ENCODE results near the gene PCDHA8. TPM values are rescaled to one million over a fixed set of nuclear protein-coding genes. Genes with fewer than 3 reads are reported as not detected.
"Not testable (repeated sequence)": the region's sequence is repeated elsewhere in the genome, so short reads cannot be mapped to it uniquely, and the experiment has no call there.

Gene PCDHA8
- total RNA-seq (2014; rRNA removed; shearing (Covaris generic)), result 0.05 and 0.08 TPM in 2 replicates

DNA sequence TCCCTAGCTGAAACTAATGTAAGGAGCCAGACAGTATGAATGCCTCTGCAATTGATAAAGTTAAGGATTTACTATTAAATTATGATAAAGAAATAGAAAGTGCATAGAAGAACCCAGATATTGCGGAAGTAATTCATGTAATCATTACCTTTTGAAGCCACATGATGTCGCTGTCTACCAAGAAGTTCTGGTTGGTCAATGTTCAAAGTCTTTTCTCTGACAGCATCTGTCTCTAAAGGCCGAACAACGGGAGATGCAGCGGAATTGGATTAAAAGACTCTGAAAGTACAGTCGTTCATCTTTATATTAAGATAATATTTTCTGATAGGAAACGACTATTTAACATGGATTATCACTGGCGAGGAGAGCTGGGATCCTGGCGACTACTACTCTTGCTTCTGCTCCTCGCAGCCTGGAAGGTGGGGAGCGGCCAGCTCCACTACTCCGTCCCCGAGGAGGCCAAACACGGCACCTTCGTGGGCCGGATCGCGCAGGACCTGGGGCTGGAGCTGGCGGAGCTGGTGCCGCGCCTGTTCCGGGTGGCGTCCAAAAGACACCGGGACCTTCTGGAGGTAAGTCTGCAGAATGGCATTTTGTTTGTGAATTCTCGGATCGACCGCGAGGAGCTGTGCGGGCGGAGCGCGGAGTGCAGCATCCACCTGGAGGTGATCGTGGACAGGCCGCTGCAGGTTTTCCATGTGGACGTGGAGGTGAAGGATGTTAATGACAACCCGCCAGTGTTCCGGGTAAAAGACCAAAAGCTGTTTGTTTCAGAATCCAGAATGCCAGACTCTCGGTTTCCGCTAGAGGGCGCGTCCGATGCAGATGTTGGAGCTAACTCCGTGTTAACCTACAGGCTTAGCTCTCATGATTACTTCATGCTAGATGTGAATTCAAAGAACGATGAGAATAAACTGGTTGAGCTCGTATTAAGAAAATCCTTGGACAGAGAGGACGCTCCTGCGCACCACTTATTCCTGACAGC is at the start of gene PCDHA8:
TSS of gene PCDHA8 (plus strand) at position 210 of the 985 bp plus-strand sequence. CDS start at position 345, 135 bp downstream.
- Histone ChIP-seq H3K27ac (no peak within 1 kb of the TSS), H3K9me3 (replicated peaks) (no peaks in the 10 kb centered on the region; the same call in 1 of the 2 replicates), H3K4me3 (no peak within 1 kb of the TSS), H3K36me3 (no peaks in the 10 kb centered on the region), H3K4me1 (no peaks in the 10 kb centered on the region), H3K27me3 (no peaks in the 10 kb centered on the region)
- DNase-seq, result peak in 1 of 2 experiments; percentile 62

DNA sequence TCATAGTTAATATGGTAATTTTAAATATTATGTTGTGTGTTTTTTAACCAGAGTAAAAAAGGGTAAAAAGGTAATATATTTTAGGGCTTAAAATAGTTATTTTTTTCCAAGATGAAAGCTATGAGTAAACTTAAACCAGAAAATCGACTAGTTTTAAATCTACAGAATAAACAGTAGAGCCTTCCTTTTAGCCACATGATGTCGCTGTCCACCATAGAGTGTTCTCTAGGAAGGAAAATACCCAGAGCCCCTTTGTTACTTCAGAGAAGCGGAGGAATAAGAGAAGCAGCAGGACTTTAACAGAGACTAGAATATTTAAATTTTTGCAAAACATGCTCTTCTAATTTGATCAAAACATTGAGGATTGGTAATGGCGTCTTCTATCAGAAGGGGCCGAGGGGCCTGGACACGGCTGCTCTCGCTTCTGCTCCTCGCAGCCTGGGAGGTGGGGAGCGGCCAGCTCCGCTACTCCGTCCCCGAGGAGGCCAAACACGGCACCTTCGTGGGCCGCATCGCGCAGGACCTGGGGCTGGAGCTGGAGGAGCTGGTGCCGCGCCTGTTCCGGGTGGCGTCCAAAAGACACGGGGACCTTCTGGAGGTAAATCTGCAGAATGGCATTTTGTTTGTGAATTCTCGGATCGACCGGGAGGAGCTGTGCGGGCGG is 46.3 kb upstream of the PCDHA8 start, which contains the start of gene PCDHA2:
TSS of gene PCDHA2 (plus strand) at position 258 of the 664 bp plus-strand sequence.
- no peak for DNase-seq
- Histone ChIP-seq H3K4me3 (no peak within 1 kb of the TSS), H3K27ac (no peak within 1 kb of the TSS), H3K9me3 (replicated peaks) (no peaks in the 10 kb centered on the region; the same call in none of the 2 replicates), H3K27me3 (no peaks in the 10 kb centered on the region; the same call in 1 of the 2 replicates), H3K36me3 (no peaks in the 10 kb centered on the region), H3K4me1 (no peaks in the 10 kb centered on the region)

DNA sequence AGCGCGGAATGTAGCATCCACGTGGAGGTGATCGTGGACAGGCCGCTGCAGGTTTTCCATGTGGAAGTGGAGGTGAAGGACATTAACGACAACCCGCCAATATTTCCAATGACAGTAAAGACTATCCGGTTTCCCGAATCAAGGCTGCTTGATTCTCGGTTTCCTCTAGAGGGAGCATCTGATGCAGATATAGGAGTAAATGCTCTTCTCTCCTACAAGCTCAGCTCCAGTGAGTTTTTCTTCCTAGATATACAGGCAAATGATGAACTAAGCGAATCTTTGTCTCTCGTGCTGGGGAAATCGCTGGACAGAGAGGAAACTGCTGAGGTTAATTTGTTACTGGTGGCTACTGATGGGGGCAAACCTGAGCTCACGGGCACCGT is 45.7 kb upstream of the PCDHA8 start:
- H3K36me3 ChIP-seq, result no peaks in the 10 kb centered on the region
- H3K4me3 ChIP-seq, result no peak overlapping the region
- H3K27ac ChIP-seq, result no peak overlapping the region
- DNase-seq, result no peak
- no peaks in the 10 kb centered on the region; the same call in 1 of the 2 replicates for H3K27me3 ChIP-seq
- no peaks in the 10 kb centered on the region for H3K4me1 ChIP-seq
- no peaks in the 10 kb centered on the region; the same call in none of the 2 replicates for H3K9me3 ChIP-seq (replicated peaks)

DNA sequence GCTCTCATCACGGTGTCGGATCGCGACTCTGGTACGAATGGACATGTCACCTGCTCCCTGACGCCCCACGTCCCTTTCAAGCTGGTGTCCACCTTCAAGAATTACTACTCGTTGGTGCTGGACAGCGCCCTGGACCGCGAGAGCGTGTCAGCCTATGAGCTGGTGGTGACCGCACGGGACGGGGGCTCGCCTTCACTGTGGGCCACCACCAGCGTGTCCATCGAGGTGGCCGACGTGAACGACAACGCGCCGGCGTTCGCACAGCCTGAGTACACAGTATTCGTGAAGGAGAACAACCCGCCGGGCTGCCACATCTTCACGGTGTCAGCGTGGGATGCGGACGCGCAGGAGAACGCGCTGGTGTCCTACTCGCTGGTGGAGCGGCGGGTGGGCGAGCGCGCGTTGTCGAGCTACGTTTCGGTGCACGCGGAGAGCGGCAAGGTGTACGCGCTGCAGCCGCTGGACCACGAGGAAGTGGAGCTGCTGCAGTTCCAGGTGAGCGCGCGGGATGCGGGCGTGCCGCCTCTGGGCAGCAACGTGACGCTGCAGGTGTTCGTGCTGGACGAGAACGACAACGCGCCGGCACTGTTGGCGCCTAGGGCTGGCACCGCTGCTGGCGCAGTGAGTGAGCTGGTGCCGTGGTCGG is 44.8 kb upstream of the PCDHA8 start:
- H3K9me3 ChIP-seq (replicated peaks); H3K27me3 ChIP-seq; H3K4me1 ChIP-seq; H3K36me3 ChIP-seq; H3K27ac ChIP-seq; DNase-seq; H3K4me3 ChIP-seq: not testable (repeated sequence)

GRCh38 chr5:140796718-140797095 is 44.3 kb upstream of the PCDHA8 start:
- Histone ChIP-seq H3K9me3 (replicated peaks) (peaks cover 2% of the 10 kb centered on the region), H3K36me3 (no peaks in the 10 kb centered on the region), H3K4me1 (no peaks in the 10 kb centered on the region), H3K27me3 (no peaks in the 10 kb centered on the region; the same call in 1 of the 2 replicates), H3K27ac (no peak overlapping the region), H3K4me3 (no peak overlapping the region)
- no peak for DNase-seq

DNA sequence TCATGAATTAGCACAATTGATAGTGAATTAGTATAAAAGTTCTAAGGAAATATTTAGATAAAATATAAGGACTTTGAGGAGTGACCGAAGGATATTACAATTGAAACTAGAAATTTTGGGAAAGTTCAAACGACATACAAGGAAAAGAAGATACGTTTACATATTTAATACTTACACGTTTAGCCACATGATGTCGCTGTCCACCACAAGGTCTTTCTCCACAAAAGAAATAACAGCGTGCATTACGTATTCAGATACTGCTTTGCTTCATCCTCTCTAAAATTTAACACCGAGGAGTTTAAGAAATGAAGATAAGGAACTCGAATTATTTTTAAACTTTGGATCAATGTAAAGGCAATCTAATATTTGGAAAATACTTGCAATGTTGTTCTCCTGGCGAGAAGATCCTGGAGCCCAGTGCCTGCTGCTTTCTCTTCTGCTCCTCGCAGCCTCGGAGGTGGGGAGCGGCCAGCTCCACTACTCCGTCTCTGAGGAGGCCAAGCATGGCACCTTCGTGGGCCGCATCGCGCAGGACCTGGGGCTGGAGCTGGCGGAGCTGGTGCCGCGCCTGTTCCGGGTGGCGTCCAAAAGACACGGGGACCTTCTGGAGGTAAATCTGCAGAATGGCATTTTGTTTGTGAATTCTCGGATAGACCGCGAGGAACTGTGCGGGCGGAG is 40.0 kb upstream of the PCDHA8 start, which contains the start of gene PCDHA3:
TSS of gene PCDHA3 (plus strand) at position 242 of the 678 bp plus-strand sequence.
- DNase-seq, result no peak
- Histone ChIP-seq H3K27me3 (no peaks in the 10 kb centered on the region), H3K27ac (no peak within 1 kb of the TSS), H3K36me3 (no peaks in the 10 kb centered on the region), H3K9me3 (replicated peaks) (peaks cover 2% of the 10 kb centered on the region; the same call in 1 of the 2 replicates), H3K4me3 (no peak within 1 kb of the TSS), H3K4me1 (no peaks in the 10 kb centered on the region)

GRCh38 chr5:140801494-140801841 is 39.5 kb upstream of the PCDHA8 start:
- Histone ChIP-seq H3K4me1 (no peaks in the 10 kb centered on the region), H3K27me3 (no peaks in the 10 kb centered on the region), H3K4me3 (no peak overlapping the region), H3K27ac (no peak overlapping the region), H3K36me3 (no peaks in the 10 kb centered on the region), H3K9me3 (replicated peaks) (peaks cover 2% of the 10 kb centered on the region; the same call in 1 of the 2 replicates)
- no peak for DNase-seq

GRCh38 chr5:140802381-140802780 is 38.6 kb upstream of the PCDHA8 start:
- H3K4me1 ChIP-seq; H3K27me3 ChIP-seq; H3K27ac ChIP-seq; DNase-seq; H3K36me3 ChIP-seq; H3K4me3 ChIP-seq; H3K9me3 ChIP-seq (replicated peaks): not testable (repeated sequence)

DNA sequence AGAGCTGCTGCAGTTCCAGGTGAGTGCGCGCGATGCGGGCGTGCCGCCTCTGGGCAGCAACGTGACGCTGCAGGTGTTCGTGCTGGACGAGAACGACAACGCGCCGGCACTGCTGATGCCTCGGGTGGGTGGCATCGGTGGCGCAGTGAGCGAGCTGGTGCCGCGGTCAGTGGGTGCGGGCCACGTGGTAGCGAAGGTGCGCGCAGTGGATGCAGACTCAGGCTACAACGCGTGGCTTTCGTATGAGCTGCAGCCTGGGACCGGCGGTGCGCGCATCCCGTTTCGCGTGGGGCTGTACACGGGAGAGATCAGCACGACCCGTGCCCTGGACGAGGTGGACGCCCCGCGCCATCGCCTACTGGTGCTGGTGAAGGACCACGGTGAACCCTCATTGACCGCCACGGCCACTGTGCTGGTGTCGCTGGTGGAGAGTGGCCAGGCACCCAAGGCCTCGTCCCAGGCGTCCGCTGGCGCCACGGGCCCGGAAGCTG is 38.2 kb upstream of the PCDHA8 start:
- DNase-seq, result no peak
- Histone ChIP-seq H3K27me3 (no peaks in the 10 kb centered on the region), H3K36me3 (no peaks in the 10 kb centered on the region), H3K4me3 (no peak overlapping the region), H3K27ac (no peak overlapping the region), H3K9me3 (replicated peaks) (peaks cover 2% of the 10 kb centered on the region; the same call in 1 of the 2 replicates), H3K4me1 (no peaks in the 10 kb centered on the region)

- peak in 1 of 2 experiments; percentile 5 for DNase-seq
- Histone ChIP-seq H3K9me3 (replicated peaks) (no peaks in the 10 kb centered on the region), H3K36me3 (no peaks in the 10 kb centered on the region), H3K27me3 (no peaks in the 10 kb centered on the region), H3K4me1 (no peaks in the 10 kb centered on the region), H3K4me3 (no peak within 1 kb of the TSS), H3K27ac (no peak within 1 kb of the TSS)
Measured at GRCh38 chr5:140806834-140807775, 33.9 kb upstream of the PCDHA8 start, which contains the start of gene PCDHA4. TSS of gene PCDHA4 (plus strand) at chr5:140807068.

GRCh38 chr5:140808241-140808888 is 32.6 kb upstream of the PCDHA8 start:
- H3K27ac ChIP-seq, DNase-seq: not testable (repeated sequence)

GRCh38 chr5:140808889-140809291 is 32.1 kb upstream of the PCDHA8 start:
- no peaks in the 10 kb centered on the region for H3K36me3 ChIP-seq
- no peak overlapping the region for H3K4me3 ChIP-seq
- H3K27ac ChIP-seq, result no peak overlapping the region
- H3K27me3 ChIP-seq, result no peaks in the 10 kb centered on the region
- H3K4me1 ChIP-seq, result no peaks in the 10 kb centered on the region
- DNase-seq, result no peak
- no peaks in the 10 kb centered on the region for H3K9me3 ChIP-seq (replicated peaks)

More at GRCh38 chr5:140808241-140808888, 32.6 kb upstream of the PCDHA8 start:
- H3K36me3 ChIP-seq; H3K4me1 ChIP-seq; H3K9me3 ChIP-seq (replicated peaks); H3K4me3 ChIP-seq; H3K27me3 ChIP-seq: not testable (repeated sequence)
